ENCODE measurements around the gene KCNK7. TPM values are rescaled to one million over a fixed set of nuclear protein-coding genes. Genes with fewer than 3 reads are reported as not detected.

Gene KCNK7
- total and polyA plus RNA-seq, 2 experiments from 2014 or later: not detected

GRCh38 chr11:65579291-65579690, 16.3 kb downstream of the KCNK7 start:
- no peak overlapping the region for H3K4me3 ChIP-seq
- 93 to 100% methylated on average over 2 to 4 of the region's 4 CpGs for WGBS, 2 experiments (ENCODE audit: low coverage in 1 of 2, low lambda C conversion rate in 2 of 2, missing lambda C conversion rate in 2 of 2)
- H3K27ac ChIP-seq: no peak overlapping the region
- TF ChIP-seq EZH2 (IDR thresholded peaks at IDR 0.05; ENCODE audit: insufficient read depth, poor library complexity, severe bottlenecking) (no peak), EZH2phosphoT487 (IDR thresholded peaks at IDR 0.05; ENCODE audit: insufficient read depth, low read depth) (no peak)
- H2AFZ ChIP-seq: no peak overlapping the region
- H3K4me2 ChIP-seq (ENCODE audit: unreplicated experiment): no peak overlapping the region
- no peaks in the 10 kb centered on the region for H3K27me3 ChIP-seq (replicated peaks; ENCODE audit: insufficient read depth)
- H3K36me3 ChIP-seq (ENCODE audit: low read depth): peaks cover 6% of the 10 kb centered on the region; the same call in 1 of the 2 replicates
- peaks cover 14% of the 10 kb centered on the region for H3K4me1 ChIP-seq (ENCODE audit: insufficient read depth)
- H3K9ac ChIP-seq: no peak overlapping the region
- H3K79me2 ChIP-seq (ENCODE audit: insufficient read depth): peaks cover 31% of the 10 kb centered on the region
- in situ Hi-C loops (cut with MboI): no loop called here
- H3K9me2 ChIP-seq (ENCODE audit: insufficient read depth): no peaks in the 10 kb centered on the region
- H3K9me3 ChIP-seq (ENCODE audit: low read depth): no peaks in the 10 kb centered on the region
- no peaks in the 10 kb centered on the region for H4K20me1 ChIP-seq (ENCODE audit: insufficient read depth)
- DNase-seq: no peak
- H3F3A ChIP-seq (ENCODE audit: insufficient read depth): peaks cover 10% of the 10 kb centered on the region

- Histone ChIP-seq H3F3A (ENCODE audit: insufficient read depth) (peaks cover 10% of the 10 kb centered on the region), H3K9me2 (ENCODE audit: insufficient read depth) (no peaks in the 10 kb centered on the region), H3K4me1 (ENCODE audit: insufficient read depth) (peaks cover 17% of the 10 kb centered on the region), H3K27ac (no peak overlapping the region), H3K9me3 (ENCODE audit: low read depth) (no peaks in the 10 kb centered on the region), H3K9ac (no peak overlapping the region), H2AFZ (no peak overlapping the region), H3K27me3 (replicated peaks; ENCODE audit: insufficient read depth) (no peaks in the 10 kb centered on the region), H3K36me3 (ENCODE audit: low read depth) (peaks cover 6% of the 10 kb centered on the region; the same call in 1 of the 2 replicates), H3K4me2 (ENCODE audit: unreplicated experiment) (no peak overlapping the region), H3K79me2 (ENCODE audit: insufficient read depth) (peaks cover 32% of the 10 kb centered on the region), H3K4me3 (no peak overlapping the region), H4K20me1 (ENCODE audit: insufficient read depth) (no peaks in the 10 kb centered on the region)
- 54 to 64% methylated on average over 3 of the region's 3 CpGs for whole genome bisulfite sequencing, 2 experiments (ENCODE audit: low coverage in 1 of 2, low lambda C conversion rate in 2 of 2, missing lambda C conversion rate in 2 of 2)
- no peak for DNase-seq
- in situ Hi-C loops (cut with MboI): no loop called here
- no peak for TF ChIP-seq EZH2 (IDR thresholded peaks at IDR 0.05; ENCODE audit: insufficient read depth, poor library complexity, severe bottlenecking)
- no peak for TF ChIP-seq EZH2phosphoT487 (IDR thresholded peaks at IDR 0.05; ENCODE audit: insufficient read depth, low read depth)
Measured at GRCh38 chr11:65578667-65579066, 16.9 kb downstream of the KCNK7 start.

- Histone ChIP-seq H3K4me1 (ENCODE audit: insufficient read depth) (peaks cover 23% of the 10 kb centered on the region), H3K9ac (peak overlapping the region; percentile 88), H3K4me3 (peak overlapping the region; percentile 92; the same call in 1 of the 2 replicates), H3K36me3 (ENCODE audit: low read depth) (peaks cover 6% of the 10 kb centered on the region; the same call in 1 of the 2 replicates), H3K4me2 (ENCODE audit: unreplicated experiment) (peak overlapping the region; percentile 88), H2AFZ (no peak overlapping the region), H3K79me2 (ENCODE audit: insufficient read depth) (peaks cover 37% of the 10 kb centered on the region), H4K20me1 (ENCODE audit: insufficient read depth) (no peaks in the 10 kb centered on the region), H3K9me3 (ENCODE audit: low read depth) (no peaks in the 10 kb centered on the region), H3F3A (ENCODE audit: insufficient read depth) (peaks cover 10% of the 10 kb centered on the region), H3K27me3 (replicated peaks; ENCODE audit: insufficient read depth) (no peaks in the 10 kb centered on the region), H3K9me2 (ENCODE audit: insufficient read depth) (no peaks in the 10 kb centered on the region), H3K27ac (peak overlapping the region; percentile 77; the same call in 1 of the 2 replicates)
- DNase-seq: no peak
- WGBS, 2 experiments (ENCODE audit: low coverage in 1 of 2, low lambda C conversion rate in 2 of 2, missing lambda C conversion rate in 2 of 2): 92 to 93% methylated on average over 7 of the region's 7 CpGs
- in situ Hi-C loops (cut with MboI): no loop called here
- no peak for TF ChIP-seq EZH2phosphoT487 (IDR thresholded peaks at IDR 0.05; ENCODE audit: insufficient read depth, low read depth)
- TF ChIP-seq EZH2 (IDR thresholded peaks at IDR 0.05; ENCODE audit: insufficient read depth, poor library complexity, severe bottlenecking): no peak
Measured at GRCh38 chr11:65578134-65578533, 17.5 kb downstream of the KCNK7 start.

GRCh38 chr11:65577756-65578109, 17.9 kb downstream of the KCNK7 start:
- Histone ChIP-seq H3K27me3 (replicated peaks; ENCODE audit: insufficient read depth) (no peaks in the 10 kb centered on the region), H3K27ac (peak overlapping the region; percentile 77), H3K9ac (peak overlapping the region; percentile 88), H3K36me3 (ENCODE audit: low read depth) (peaks cover 6% of the 10 kb centered on the region; the same call in 1 of the 2 replicates), H3K4me2 (ENCODE audit: unreplicated experiment) (peak overlapping the region; percentile 88), H3K79me2 (ENCODE audit: insufficient read depth) (peaks cover 40% of the 10 kb centered on the region), H3K9me3 (ENCODE audit: low read depth) (no peaks in the 10 kb centered on the region), H4K20me1 (ENCODE audit: insufficient read depth) (no peaks in the 10 kb centered on the region), H3F3A (ENCODE audit: insufficient read depth) (peaks cover 10% of the 10 kb centered on the region), H3K4me1 (ENCODE audit: insufficient read depth) (peaks cover 24% of the 10 kb centered on the region), H2AFZ (no peak overlapping the region), H3K9me2 (ENCODE audit: insufficient read depth) (no peaks in the 10 kb centered on the region), H3K4me3 (peak overlapping the region; percentile 92)
- TF ChIP-seq EZH2 (IDR thresholded peaks at IDR 0.05; ENCODE audit: insufficient read depth, poor library complexity, severe bottlenecking): no peak
- TF ChIP-seq EZH2phosphoT487 (IDR thresholded peaks at IDR 0.05; ENCODE audit: insufficient read depth, low read depth): no peak
- no peak for DNase-seq
- 37 to 42% methylated on average over 3 to 8 of the region's 8 CpGs for WGBS, 2 experiments (ENCODE audit: low coverage in 1 of 2, low lambda C conversion rate in 2 of 2, missing lambda C conversion rate in 2 of 2)
- in situ Hi-C loops (cut with MboI): no loop called here

All from GM23248 (cell line).